Stimulated activated CD4-positive, alpha-beta T cell treated with anti-CD3 and anti-CD28 coated beads, Interleukin-4, amount 100 ng/mL, for 48 hours (primary cell): ENCODE results near the gene CNTRL.

ENCODE experiments used
- DNase-seq, 2 donors: peaks; one replicate each; pipeline ENCODE4 v3.0.0-alpha.2; 2020; ENCODE audit warnings: low read depth in 2 of 2

CNTRL gene

DNA sequence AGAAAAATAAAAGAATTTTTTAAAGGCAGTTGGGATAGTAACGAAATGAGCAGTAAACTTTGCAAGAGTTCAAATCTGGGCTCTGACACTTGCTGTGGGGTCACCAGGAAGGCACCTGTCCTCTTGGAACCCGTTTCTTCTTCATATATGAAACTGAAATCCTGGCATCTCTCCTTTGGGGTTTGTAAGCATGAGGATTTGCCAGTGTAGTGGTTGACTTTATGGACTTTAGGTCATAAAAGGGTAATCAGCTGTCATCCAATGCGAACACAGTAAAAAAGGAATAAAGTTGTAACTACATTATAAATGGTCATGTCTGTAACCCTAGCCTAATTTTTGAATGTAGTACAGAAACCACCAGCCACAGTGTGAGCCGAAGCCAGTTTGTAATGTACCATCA lies 125.6 kb downstream of the CNTRL start:
- DNase-seq = no peak

GRCh38 chr9:121201045-121201737 lies 126.4 kb downstream of the CNTRL start:
- peak; percentile 15 to 36 for DNase-seq

DNA sequence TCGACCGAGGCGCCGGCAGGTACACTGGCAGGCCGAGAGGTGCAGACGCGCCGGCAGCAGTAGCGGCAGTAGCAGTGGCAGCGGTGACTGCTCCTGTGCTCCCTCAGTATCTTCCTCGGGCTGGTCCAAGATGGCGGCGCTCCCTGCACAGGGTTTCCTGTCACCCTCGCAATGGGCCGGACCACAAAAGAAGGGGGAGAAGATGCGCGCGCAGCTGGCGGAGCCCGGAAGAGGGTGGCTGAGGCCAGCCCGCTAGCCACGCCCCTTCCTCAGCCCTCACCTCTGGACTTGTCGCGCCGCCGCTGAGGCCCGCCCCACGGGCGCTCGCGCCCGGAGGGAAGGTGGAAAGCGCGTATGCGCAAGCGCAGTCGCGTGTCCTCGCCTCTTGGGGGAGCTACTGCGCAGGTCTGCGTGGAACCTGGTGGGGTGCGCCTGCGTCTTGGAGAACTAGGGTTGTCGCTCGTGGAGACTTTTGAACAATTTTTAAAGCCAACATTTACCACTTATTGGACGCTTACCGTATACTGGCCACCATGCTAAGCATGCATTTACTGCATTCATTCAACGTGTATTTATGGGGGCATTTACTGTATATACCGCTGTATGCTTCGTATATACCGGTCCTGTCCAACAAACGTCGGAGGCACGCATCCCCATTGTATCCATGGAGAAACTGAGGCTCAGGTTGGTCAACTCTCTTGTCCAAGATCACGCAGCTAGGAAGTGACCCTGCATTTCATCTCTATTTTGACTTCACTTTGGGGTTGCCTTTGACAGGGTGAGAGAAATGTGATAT lies 127.2 kb downstream of the CNTRL start, which contains the start of gene RAB14:
TSS of gene RAB14 (minus strand) at position 132 of the 796 bp plus-strand sequence. CDS start 8,457 bp downstream, outside the sequence.
- DNase-seq = peak; percentile 100

GRCh38 chr9:121204121-121204520 lies 129.4 kb downstream of the CNTRL start:
- no peak for DNase-seq

- DNase-seq = no peak
Measured at GRCh38 chr9:121204611-121205010, 129.9 kb downstream of the CNTRL start.

- DNase-seq = no peak
Measured at GRCh38 chr9:121206516-121207370, 132.0 kb downstream of the CNTRL start.

DNA sequence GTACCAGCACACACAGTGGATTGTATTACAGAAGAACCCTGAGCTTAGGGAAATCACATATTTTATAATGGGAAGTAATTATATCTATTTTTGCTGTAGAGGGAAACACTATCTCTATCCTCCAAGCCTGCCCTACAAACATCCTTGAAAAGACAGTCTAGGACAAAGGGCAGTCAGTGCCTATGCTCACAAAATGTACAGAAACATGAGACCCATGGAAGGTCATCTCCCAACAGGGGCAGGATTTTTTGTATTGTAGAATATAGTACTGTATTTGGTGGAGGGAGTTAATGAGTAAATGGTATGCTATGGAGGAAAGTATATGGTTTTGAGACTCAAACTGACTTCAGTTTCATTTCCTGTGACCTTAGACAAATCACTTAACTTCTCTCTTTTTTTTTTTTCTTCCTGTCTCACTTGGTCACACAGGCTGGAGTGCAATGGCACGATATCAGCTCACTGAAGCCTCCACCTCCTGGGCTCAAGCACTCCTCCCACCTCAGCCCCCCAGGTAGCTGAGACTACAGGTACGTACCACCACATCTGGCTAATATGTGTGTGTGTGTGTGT lies 132.7 kb downstream of the CNTRL start:
- no peak for DNase-seq

DNA sequence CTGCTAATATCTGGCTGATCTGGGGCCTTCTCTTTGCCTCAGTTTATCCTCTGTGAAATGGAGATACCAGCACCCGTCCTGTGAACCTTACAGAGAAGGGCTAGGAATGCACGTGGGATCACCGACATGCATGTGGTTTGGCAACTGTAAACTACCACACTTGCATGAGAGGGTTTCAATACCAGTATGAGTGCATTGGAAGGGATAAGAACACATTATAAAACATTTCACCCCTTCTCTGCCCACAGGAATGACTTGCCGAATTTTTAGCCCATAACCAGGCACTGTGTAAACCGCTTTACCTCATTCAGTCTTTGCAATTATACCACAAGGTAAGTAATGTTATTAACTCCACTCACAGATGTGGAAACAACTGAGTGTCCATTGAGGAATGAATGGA lies 135.8 kb downstream of the CNTRL start:
- no peak for DNase-seq

DNA sequence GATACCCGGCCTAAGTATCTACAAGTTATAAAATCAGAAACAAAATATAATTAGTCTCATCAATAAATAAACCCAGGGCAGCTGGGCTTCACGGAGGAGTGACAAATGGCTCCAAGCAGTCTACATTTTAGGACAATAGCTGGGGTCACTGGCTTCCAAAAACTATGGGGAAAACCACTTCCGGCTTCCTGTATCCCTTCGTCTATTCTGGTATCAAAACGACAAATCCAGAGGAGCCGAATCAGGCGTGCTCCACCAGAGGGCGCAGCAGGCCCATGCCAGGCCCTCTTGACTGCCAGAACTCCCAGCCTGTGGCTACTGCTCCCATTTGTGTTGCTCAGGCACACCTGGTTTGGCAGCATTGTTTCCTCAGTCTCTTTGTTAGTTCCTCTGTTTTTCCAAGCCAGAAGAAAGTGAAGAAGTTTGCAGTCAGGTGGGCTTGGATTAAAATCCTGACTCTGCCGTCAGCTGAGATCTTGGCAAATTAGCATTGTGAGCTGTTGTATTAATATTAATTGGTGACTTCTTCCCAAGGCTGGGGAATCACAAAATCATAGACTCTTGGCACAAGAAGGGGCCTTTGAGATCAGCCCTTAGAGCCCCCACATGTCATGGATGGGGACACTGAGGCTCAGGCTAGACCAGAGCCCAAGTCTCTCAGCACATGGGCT lies 138.5 kb downstream of the CNTRL start:
- peak; percentile 69 to 72 for DNase-seq

- DNase-seq = no peak
Measured at GRCh38 chr9:121214005-121214404, 139.2 kb downstream of the CNTRL start.

GRCh38 chr9:121216271-121216805 lies 141.6 kb downstream of the CNTRL start:
- DNase-seq = no peak

DNA sequence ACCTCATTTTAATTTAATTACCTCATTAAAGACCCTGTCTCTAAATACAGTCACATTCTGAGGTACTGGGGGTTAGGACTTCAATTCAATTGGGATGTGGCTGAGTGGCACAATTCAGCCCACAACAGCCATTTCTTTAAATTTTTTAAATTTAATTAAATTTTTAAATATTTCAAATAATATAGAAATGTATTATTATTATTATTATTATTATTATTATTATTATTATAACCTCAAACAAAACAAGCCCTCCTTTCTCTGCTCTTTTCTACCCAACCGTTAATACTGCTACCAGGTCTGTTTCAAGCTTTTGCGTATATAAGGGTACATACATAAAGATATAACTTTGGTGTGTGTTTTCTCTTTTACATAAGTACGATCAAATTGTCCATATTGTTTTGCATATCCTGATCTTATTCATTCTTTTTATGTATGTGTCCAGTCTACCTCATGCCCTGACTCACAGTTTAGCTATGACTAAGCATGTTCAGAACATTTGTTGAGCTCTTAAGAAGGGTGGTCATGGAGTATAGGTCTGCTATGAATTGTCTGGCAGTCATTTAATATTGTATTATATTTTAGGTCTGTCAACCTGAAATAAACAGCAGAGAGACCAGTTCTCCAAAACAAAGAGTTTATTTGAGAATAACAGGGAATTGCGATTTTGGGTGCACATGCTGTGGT lies 143.0 kb downstream of the CNTRL start:
- no peak for DNase-seq

DNA sequence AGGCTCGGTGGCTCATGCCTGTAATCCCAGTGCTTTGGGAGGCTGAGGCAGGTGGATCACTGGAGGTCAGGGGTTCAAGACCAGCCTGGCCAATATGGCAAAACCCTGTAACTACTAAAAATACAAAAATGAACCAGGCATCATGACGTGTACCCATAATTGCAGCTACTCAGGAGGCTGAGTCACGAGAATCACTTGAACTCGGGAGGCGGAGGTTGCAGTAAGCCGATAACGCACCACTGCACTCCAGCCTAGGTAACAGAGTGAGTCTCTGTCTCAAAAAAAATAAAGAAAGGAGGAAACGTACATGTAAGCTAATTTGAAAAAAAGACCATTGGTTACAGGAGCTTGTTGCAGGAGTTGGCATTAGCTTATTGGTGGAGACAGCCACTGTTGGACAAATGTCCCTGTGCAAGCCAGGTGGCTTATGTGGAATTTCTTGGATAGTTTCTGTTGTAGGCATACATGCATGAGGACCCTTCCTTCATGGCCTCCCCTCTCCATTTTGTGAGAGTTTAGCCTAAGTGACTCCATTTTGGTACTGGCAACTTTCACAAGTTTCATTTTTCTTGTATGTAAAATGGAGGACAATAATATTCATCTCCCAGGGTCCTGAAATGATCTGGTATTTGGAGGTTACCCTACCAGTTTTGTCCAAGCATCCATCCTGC lies 143.7 kb downstream of the CNTRL start:
- no peak for DNase-seq

GRCh38 chr9:121219530-121219929 lies 144.8 kb downstream of the CNTRL start:
- no peak for DNase-seq

DNA sequence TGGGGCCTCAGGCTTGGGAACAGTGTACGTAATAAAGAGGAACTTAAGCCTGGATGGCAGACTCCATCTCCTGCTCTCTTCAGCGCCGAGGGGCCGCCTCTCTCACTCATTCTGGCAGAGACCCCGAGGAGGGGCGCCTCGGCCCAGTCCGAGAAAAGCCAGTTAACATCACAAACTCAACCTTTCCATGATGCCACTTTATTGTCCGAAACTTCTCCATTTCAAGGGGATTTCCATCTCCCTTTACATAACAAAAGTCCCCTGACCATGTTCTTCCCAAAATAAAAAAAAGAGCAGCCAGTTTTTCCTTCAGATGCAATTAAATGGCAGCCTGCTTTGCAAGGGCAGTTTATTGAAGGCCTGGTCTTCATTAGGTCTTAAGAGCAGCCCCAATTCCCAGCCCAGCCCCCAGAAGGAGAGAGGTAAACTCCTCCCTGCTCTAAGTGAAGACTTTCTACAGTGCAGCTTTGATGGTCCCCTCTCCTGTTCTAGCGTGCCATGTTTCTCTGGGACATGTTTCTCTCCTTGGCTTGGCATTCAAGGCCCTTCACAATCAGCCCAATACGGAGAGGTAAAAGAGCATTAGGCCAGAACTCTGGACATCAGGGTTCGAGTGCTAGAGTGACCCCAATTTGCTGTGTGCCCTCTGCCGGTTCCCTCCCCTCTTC lies 146.4 kb downstream of the CNTRL start:
- no peak for DNase-seq

- DNase-seq = no peak
Measured at GRCh38 chr9:121221664-121222055, 146.9 kb downstream of the CNTRL start.

DNA sequence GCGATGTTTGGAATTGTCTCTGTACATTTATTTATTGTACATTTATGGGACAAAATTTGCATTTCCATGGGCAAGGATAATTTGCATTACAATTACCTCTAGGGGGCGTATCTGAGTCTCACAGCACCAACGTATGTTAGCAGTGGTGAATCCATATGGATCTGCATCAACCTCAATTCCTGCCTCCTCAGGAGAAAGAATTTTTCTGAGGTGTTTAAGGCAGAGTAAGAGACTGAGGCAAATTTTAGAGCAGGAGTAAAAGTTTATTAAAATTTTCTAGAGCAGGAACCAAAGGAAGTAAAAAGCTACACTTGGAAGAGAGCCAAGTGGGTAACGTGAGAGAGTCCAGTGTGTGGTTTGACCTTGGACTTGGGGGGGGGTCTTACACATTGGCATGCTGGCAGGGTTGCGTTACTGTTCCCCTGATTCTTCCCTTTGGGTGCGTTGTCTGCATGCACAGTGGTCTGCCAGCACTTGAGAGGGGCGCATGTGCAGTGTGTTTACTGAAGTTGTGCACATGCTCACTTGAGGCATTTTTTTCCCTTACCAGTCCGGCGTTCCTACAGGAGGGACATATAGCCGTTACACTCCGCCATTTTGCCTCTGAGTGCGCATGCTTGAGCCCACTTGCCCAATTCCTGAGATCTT lies 147.9 kb downstream of the CNTRL start:
- DNase-seq = no peak

DNA sequence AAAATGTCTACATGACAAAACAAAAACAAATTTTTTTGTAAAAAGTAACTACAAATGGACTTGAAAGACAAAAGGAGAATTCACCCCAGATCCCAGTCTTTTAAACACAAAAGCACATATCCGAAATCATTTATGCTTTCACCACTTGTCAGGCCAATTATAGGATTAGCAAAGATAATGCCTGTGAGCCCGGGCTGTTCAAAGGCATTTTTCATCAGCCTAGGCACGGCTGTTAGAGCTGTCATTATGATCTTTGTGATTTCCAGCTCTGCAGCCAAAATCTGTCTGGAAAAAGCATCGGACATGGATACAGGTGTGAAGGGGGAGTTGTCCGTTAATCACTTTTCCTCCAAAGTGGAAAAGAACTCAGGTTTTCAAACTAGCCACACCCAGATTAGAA lies 150.5 kb downstream of the CNTRL start:
- DNase-seq = no peak

DNA sequence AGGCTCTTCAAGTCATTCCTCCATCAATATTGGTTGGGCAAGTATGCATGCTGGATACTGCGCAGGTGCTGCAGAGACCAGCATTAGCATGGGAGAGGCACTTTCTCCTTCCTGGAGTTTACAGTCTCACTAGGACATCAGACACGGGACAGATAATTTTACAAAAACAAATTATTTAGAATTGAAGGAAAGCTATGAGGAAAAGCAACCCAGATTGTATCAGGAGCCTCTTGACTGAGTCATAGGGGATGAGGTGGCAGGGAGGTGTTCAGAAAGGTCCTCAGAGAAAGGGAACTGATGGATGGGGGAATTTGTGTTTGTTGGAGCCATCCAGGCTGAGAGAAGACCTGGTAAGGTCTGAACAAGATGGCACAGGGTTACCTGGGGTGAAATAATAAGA lies 151.4 kb downstream of the CNTRL start:
- DNase-seq = no peak
